GM19035 (cell line): ENCODE measurements around the gene CPPED1.
"Not testable (repeated sequence)": the region's sequence is repeated elsewhere in the genome, so short reads cannot be mapped to it uniquely, and the experiment has no call there.

Experiments used
- ATAC-seq: cut with Tn5 transposase; IDR thresholded peaks from one replicate; pipeline ENCODE4 v1.9.1; 2021; ENCODE audit not compliant: unreplicated experiment

The CPPED1 gene, protein sequence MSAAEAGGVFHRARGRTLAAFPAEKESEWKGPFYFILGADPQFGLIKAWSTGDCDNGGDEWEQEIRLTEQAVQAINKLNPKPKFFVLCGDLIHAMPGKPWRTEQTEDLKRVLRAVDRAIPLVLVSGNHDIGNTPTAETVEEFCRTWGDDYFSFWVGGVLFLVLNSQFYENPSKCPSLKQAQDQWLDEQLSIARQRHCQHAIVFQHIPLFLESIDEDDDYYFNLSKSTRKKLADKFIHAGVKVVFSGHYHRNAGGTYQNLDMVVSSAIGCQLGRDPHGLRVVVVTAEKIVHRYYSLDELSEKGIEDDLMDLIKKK

DNA sequence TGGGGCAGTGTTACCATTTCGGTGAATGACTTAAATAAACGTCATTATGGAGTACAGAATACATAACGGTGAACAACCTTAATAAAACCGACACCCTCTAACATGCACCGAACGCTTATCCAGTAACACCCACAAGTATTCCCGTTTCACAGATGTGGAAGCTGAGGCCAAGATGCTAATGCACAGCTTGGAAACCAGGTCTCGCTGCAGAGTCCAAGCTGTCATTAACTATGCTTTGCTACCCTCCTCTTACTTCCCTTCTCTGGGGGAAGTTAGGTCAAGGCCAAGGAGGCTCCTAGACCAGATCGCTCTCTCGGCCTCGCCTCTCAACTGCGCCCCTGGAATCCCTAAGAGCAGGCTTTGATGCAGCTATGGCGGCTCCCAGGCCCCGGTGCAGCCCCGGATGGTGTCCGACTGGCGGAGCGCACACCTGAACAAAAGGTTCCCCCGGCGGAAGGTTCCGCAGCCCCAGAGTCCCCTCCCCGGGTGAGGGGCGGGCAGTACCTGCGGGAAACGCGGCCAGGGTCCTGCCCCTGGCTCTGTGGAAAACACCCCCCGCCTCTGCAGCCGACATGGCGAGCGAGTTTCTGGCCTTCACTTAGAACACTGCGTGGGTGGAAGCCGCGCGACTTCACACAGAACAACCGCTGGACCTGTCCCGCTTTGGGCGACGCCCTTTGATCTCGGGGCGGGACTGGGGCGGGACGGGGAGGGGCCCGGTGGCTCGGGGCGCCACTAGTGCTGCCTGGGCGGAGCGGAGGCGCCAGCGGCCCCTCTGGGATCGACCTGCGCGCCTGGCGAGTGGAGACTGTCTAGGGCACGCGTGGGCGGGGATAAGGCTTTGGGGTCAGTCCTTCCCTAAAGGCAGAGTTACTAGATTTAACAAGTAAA, at the start of gene CPPED1:
TSS of gene CPPED1 (minus strand) at position 685 of the 891 bp plus-strand sequence. CDS start at position 574, 111 bp downstream.
- peak; percentile 83 for ATAC-seq

DNA sequence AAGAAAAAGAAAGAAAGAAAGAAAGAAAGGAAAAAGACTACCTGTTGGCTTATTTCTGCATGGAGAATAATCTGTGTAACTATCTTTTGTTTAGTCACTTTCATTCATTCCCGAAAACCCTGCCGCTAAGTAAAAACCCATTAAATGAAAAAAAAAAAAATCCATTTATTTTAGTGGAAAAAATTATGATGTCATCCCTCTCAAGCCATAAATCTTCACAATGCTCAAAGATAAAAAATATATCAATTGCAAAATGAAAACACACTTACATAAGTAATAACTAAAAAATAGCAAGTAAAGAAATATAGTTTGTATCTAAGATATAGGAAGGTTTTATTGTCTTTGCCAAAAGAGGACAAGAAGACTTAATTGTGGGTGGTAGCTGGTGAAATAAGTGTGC, 46.5 kb upstream of the CPPED1 start:
- ATAC-seq = no peak

DNA sequence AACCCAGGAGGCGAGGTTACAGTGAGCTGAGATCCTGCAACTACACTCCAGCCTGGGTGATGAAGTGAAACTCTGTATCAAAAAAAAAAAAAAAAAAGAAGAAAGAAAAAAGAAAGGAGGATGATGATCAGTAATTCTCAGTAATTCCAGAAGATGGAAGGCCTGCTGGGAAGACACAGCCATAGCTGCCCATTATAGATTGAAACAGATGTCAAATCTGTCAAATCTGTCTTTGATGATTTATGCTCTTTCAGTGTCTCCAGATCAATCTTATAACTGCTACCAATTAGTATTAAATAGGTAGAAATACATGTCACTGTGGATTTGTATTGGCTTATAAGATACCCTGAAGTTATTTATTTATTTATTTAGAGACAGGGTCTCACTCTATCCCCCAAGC, 42.9 kb upstream of the CPPED1 start:
- ATAC-seq = no peak

DNA sequence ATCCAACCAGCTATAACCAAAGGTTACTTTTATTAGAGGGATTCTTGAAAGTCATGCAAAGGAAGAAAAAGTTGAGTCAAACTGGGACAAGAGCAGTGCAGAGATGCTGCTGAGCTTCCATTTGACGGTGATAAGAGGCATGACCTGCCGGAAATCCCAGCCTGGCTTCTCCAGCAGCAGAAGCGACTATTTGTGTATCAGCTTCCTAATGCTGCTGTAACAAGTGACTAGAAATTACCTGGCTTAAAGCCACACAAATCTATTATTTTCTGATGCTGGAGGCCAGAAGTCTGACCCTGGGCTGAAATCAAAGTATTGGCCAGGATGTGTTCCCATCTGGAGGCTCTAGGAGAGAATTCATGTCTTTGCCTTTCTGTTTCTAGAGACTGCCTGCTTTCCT, 41.6 kb upstream of the CPPED1 start:
- ATAC-seq = no peak

DNA sequence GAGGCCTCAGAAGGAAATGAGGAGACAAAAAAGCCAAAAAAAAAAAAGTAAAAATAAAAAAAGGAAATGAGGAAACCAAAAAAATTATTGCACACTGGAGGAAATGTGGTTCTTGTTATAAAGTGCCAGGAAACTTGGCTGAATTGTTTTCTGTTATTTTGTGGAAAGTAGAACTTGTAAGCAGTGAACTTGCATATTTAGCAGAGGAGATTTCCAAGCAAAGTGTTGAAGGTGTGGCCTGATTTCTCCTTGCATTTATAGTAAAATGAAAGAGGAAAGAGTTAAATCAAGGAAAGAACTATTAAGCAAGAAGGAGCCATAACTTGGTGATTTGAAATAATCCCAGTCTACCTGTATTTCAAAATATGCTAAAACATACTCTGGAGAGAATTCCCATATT, 34.1 kb upstream of the CPPED1 start:
- ATAC-seq = no peak

DNA sequence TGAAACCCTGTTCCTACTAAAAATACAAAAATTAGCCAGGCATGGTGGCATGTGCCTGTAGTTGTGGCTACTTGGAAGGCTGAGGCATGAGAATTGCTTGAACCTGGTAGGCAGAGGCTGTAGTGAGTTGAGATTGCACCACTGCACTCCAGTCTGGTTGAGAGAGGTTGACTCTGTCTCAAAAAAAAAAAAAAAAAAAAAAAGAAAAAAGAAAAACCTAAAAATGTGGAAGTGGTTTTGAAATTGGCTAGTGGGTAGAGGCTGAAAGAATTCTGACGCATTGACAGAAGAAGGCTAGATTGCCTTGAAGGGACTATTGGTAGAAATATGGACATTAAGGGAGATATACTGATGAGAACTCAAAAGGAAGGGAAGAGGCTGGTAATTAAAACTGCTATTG, 33.6 kb upstream of the CPPED1 start:
- no peak for ATAC-seq

DNA sequence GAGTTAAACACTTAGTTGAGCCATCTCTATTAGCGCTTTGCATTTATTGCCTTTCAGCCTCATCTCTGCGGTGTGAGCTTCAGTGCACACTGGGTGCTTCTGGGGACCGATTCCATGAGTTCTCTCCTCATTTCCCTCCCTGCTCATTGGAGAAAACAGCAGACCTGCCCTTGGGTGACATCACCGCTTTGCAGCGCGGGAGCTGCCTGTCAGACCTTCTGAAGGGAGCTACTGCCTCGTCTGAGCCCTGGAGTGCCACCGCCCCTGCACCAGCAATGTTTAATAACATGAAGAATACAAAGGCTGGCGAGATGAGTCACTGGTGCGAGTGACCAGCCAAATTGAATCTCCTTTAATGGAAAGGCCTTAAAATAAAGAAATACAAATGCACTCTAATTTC, 30.2 kb upstream of the CPPED1 start:
- ATAC-seq = no peak

DNA sequence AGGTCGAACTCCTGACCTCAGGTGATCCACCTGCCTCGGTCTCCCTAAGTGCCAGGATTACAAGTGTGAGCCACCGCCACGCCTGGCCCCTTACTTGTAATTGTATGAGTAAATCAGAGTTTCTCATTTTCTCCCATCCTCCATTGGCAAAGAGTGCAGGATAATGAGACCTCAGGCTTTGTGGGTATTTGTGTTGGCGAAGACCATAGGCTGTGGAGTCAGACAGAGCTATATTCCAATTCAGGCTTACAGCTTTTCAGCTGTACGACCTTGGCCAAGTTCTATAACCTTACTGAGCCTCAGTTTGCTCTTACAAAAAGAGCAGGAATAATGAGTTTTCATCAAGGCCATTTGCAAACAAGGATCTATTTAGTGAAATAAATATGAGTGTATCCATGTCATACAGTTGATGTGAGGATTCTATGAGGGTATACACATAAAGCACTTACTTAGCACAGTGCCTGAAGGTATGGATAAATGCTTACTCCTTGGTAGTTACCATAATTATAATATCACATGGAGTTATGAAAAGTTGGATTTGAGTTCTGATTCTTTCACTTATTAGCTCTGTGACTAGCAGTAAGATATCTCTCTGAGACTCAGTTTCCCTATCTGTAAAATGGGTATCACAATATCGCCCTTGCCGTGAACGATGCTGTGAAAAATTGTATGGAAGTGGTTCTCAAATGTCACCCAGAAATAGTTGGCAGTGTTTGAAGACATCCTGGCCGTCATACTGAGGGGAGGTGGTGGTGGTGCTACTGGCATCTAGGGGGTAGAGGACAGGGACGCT, 25.6 kb upstream of the CPPED1 start:
- ATAC-seq = no peak

DNA sequence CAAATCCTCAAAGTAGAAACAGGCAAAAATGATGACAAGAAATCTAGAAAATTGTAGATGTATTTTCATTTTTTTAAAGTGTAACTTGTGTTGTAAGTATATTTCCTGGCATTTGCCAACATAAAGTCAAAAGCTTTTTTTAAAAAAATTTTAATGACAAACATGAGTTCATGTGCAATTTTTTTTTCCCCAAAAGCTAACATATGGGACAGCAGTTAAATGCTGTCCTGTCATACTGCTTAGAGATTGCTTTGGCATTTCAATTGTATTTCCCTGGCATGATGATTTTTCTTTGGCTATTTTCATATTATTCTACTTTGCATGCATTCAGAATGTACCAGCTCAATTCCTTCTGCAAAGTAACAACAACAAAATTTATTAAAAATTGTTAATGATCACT, 24.5 kb upstream of the CPPED1 start:
- no peak for ATAC-seq

DNA sequence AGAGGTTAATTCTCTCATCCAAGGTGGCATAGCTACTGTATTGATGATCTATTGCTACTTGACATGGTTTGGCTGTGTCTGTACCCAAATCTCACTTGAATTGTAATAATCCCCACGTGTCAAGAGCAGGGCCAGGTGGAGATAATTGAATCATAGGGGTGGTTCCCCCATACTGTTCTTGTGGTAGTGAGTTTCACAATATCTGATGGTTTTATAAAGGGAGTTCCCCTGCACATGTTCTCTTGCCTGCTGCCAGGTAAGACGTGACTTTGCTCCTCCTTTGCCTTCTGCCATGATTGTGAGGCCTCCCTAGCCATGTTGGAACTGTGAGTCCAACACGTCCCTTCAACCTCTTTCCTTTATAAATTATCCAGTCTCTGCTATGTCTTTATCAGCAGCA, 22.9 kb upstream of the CPPED1 start:
- no peak for ATAC-seq

DNA sequence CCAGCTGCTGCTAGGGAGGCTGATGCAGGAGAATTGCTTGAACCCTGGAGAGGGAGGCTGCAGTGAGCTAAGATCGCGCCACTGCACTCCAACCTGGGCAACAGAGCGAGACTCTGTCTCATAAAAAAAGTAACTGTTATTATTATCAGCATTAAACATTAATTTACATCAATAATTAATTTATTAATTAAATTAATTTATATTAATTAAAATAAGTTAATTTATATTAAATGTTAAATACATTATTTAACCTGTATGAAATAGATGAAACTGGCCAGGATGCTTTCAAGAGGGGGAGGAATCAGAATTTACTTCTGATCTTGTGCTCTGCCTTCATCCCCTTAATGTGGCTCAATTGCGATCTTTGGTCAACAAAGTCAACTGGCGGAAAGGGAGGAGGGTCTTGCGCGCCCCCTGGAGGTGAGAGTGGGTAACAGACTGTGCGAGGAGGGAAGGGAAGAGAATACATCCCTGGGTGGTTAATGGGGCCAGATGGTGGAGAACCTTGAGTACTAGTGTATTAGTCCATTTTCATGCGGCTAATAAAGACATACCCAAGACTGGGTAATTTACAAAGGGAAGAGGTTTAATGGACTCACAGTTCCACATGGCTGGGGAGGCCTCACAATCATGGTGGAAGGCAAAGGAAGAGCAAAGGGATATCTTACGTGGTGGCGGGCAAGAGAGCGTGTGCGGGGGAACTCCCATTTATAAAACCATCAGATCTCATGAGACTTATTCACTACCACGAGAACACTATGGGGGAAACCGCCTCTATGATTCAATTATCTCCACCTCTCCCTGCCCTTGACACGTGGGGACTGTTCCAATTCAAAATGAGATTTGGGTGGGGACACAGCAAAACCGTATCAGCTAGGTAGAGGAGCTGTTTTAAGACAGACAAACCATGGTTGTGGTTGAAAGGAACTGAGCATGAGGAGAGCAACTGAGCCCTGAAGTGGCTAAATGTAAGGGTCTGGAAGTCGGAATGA, 15.7 kb upstream of the CPPED1 start:
- ATAC-seq = no peak

DNA sequence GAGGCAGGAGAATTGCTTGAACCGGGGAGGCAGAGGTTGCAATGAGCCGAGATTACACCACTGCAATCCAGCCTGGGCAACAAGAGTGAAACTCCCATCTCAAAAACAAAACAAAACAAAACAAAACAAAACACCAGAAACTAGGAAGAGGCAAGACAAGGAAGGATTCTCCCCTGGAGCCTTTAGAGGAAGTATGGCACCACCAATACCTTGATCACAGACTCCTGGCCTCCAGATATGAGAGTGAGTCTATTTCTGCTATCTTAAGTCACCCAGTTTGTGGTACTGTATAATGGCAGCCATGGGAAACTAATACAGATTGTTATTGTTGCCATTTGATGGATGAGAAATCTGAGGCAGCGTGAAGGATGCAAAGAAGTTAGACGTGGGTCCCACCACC, 14.6 kb upstream of the CPPED1 start:
- ATAC-seq = no peak

DNA sequence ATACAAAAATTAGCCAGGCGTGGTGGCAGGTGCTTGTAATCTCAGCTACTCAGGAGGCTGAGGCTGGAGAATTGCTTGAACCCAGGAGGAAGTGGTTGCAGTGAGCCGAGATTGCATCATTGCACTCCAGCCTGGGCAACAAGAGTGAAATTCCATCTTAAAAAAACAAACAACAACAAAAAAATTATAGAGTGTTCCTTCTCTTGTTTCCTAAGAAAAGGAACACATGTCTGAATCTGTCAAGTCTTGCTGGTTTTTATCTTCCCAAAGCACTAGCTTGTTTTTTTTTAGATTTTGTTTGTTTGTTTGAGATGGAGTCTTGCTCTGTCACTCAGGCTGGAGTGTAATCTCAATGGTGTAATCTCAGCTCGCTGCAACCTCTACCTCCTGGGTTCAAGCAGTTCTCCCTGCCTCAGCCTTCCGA, 13.1 kb upstream of the CPPED1 start:
- not testable (repeated sequence) for ATAC-seq

DNA sequence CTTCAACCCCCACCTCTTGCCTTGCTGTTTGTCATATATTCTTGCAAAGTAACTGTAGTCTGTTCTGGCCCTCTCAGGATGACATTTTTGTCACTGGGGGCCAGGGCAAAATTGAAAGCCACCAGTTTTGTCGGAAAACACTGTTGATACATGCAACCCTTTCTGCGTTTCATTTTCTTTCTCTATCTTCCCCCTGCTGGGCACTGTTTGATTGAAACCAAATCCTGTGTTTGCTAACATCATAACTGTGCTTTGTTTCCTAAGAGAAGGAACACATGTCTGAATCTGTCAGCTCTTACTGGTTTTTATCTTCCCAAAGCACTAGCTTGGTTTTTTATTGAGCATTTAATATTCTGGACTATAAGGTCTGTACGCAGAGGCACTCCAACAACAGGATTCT, 11.7 kb upstream of the CPPED1 start:
- ATAC-seq = no peak

DNA sequence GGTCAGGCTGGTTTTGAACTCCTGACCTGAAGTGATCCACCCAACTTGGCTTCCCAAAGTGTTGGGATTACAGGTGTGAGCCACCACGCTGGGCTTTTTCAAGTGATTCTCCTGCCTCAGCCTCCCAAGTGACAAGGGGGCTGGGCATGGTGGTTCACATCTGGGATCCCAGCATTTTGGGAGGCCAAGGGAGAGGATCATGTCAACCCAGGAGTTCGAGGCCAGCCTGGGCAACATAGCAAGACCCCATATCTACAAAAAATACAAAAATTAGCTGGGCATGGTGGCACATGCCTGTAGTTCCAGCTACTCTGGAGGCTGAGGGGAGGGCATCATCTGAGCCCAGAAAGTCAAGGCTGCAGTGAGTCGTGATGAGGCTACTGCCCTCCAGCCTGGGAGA, 10.0 kb upstream of the CPPED1 start:
- ATAC-seq = not testable (repeated sequence)

DNA sequence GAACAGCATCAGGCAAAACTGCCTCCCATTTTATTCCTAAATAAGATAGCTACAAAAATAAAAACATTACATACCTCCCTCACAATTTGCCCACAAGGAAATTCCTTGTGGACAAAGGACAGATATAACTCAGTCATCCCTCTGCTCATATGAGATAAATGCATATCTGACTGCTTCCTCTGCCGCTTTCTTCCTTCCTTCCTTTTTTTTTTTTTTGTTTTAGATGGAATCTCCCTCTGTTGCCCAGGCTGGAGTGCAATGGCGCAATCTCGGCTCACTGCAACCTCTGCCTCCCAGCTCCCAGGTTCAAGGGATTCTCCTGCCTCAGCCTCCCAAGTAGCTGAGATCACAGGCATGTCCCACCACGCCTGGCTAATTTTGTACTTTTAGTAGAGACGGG, 9.6 kb upstream of the CPPED1 start:
- ATAC-seq = not testable (repeated sequence)

DNA sequence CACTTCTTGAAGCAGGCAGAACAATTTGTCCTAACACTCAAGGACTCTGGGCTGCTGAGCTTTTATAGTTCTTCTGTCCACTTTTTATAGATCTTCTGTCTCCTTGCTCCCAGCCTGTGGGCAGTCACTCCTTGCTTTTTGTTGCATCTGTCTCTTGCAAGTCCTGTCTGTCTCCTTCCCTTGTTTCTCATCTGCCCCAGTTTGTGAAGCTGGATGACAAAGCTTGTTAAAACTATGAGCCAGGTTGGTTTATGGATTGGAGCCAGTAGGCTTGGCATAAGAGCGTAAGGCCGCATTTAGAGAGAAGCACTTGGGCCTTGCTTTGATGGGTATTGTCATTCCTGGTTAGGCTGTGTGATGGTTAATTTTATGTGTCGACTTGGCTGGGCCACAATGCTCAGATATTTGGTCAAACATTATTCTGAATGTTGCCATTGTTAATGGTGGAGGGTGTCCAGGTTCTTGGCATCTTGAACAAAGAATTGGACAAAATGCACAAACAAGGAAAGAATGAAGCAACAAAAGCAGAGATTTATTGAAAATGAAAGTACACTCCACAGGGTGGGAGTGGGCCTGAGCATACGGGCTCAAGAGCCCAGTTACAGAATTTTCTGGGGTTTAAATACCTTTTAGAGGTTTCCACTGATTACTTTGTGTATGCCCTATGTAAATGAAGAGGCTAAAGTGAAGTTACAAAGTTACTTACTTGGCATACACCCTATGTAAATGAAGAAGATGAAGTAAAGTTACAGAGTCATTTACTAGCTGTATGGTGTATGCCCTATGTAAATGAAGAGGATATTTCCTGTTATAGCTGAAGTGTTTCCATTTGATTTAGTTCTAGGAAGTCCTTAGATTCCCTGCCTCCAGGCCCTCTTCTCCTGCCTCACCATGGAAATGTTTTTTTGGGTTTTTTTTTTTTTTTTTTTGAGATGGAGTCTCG, 8.0 kb upstream of the CPPED1 start:
- ATAC-seq = no peak

DNA sequence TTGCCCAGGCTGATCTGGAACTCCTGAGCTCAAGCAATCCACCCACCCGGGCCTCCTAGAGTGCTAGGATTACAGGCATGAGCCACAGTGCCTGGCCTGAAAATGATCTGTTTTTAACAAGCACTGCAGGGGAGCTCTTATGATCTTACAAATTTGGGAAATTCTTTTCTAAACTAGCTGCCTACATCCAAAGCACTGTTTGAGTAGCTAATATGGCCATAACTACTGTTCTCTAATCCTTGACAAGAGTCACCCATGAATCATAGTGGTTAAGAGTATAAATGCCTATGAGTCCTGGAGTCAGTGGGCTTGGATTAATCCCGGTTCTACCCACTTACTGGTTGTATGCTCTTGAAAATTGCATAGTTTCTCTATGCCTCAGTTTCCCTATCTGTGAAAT, 1.4 kb upstream of the CPPED1 start:
- ATAC-seq = no peak

DNA sequence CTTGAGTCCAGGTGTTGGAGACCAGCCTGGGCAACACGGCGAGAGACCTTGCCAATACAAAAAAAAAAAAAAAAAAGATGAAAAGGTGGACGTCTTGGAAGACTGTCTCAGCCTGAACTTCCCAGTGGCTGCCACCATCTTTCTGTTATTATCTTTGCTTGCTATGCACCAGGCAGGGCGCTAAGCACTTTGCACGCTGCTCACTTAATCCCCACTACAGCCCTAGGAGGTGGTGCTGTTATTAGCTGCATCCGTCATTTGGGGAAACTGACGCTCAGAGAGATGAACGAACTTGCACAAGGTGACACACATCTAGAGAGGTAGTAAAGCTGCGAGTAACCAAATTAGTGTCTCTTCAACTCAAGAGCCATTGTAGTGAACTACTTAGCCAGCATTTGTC, 708 bp upstream of the CPPED1 start:
- ATAC-seq = no peak
